Tibial nerve (tissue), 4 donors: ENCODE results near the gene JPH2.

ENCODE experiments used
- EP300 ChIP-seq, 2 donors: sonication (generic); formaldehyde crosslinking; IDR thresholded peaks; one replicate each; pipeline ENCODE4 v1.6.1; 2017; ENCODE audit warnings: antibody characterized with exemption in 2 of 2, mild to moderate bottlenecking in 1 of 2
- POLR2A ChIP-seq, 2 donors: fragments of 450-650 bp; IDR thresholded peaks; one replicate each; pipeline ENCODE4 v1.6.1; 2017; ENCODE audit warnings: antibody characterized with exemption in 2 of 2, mild to moderate bottlenecking in 2 of 2, moderate library complexity in 2 of 2
- TF ChIP-seq, protein P1 (sequence below), 5 experiments: fragments of 200-600 bp in 3 of 5; fragments of 450-650 bp in 2 of 5; sonication (generic) in 3 of 5; IDR thresholded peaks; one replicate each; pipeline ENCODE4 v1.5.1; 2016 to 2019; ENCODE audit warnings: antibody characterized with exemption in 5 of 5, mild to moderate bottlenecking in 3 of 5, moderate library complexity in 2 of 5

DNA sequence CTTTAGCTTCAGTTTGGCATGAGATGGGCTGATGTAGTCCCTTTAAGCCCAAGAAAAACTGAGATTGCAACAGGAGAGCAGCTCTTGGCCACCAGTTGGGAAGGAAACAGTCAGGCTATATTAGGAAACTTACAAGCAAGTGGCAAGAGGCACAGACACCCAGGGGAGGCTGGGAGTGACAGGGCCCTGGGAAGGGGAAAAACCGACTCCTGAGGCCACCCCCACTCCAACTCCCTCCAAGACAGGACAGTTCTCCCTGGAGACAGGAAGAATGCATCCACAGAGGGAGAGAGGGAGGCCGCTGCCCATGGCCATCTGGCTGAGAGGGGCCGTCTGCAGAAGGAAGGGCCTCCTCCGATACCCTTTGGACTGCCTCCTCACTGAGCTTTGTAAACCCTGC is 20.5 kb downstream of the JPH2 start:
- TF ChIP-seq, protein P1, sequence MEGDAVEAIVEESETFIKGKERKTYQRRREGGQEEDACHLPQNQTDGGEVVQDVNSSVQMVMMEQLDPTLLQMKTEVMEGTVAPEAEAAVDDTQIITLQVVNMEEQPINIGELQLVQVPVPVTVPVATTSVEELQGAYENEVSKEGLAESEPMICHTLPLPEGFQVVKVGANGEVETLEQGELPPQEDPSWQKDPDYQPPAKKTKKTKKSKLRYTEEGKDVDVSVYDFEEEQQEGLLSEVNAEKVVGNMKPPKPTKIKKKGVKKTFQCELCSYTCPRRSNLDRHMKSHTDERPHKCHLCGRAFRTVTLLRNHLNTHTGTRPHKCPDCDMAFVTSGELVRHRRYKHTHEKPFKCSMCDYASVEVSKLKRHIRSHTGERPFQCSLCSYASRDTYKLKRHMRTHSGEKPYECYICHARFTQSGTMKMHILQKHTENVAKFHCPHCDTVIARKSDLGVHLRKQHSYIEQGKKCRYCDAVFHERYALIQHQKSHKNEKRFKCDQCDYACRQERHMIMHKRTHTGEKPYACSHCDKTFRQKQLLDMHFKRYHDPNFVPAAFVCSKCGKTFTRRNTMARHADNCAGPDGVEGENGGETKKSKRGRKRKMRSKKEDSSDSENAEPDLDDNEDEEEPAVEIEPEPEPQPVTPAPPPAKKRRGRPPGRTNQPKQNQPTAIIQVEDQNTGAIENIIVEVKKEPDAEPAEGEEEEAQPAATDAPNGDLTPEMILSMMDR (IDR thresholded peaks at IDR 0.05), result no peak
- TF ChIP-seq EP300 (IDR thresholded peaks at IDR 0.05) (no peak), POLR2A (IDR thresholded peaks at IDR 0.05) (no peak)
